ENCODE measurements around the gene NINL. TPM values are rescaled to one million over a fixed set of nuclear protein-coding genes. Genes with fewer than 3 reads are reported as not detected.

The NINL gene
- polyA plus RNA-seq, 1 of the 3 experiments (the other 2 are of a cell fraction) = 22.5 TPM

GRCh38 chr20:25514747-25515340 lies 70.5 kb downstream of the NINL start:
- peaks cover 43 to 58% of the 10 kb centered on the region in 2 experiments for H3K36me3 ChIP-seq (replicated peaks in 1 of 2; ENCODE audit: control insufficient read depth in 1 of 2, insufficient read depth in 2 of 2, low read length in 1 of 2)
- H3K27ac ChIP-seq (ENCODE audit: low read depth in 2 of 2, low read length in 1 of 2) = no peak overlapping the region
- no peak for DNase-seq
- ChIA-PET CTCF (no interaction called here), POLR2A (no interaction called here)
- H3K9ac ChIP-seq = no peak overlapping the region
- WGBS (ENCODE audit: low lambda C conversion rate) = 88% methylated on average over 2 of the region's 2 CpGs
- TF ChIP-seq REST (IDR thresholded peaks at IDR 0.05; ENCODE audit: low read depth, low read length) = no peak
- TF ChIP-seq CTCF (IDR thresholded peaks at IDR 0.05) = no peak
- no peak for TF ChIP-seq FOSL2 (IDR thresholded peaks at IDR 0.05; ENCODE audit: borderline replicate concordance, low read depth)
- TF ChIP-seq GATA2 (CRISPR knock-in tag; IDR thresholded peaks at IDR 0.05) = no peak
- no peak for TF ChIP-seq EP300 (IDR thresholded peaks at IDR 0.05; ENCODE audit: borderline replicate concordance in 1 of 2, low read depth in 1 of 2, low read length in 1 of 2)
- TF ChIP-seq RAD21 (IDR thresholded peaks at IDR 0.05; ENCODE audit: low read length) = no peak
- no peaks in the 10 kb centered on the region for H3K9me2 ChIP-seq
- no peaks in the 10 kb centered on the region for H3F3A ChIP-seq (replicated peaks; ENCODE audit: insufficient read depth)
- peaks cover 5% of the 10 kb centered on the region; the same call in 1 of the 2 replicates for H3K9me3 ChIP-seq
- no peaks in the 10 kb centered on the region for H3K27me3 ChIP-seq (ENCODE audit: insufficient read depth)
- H2AFZ ChIP-seq (ENCODE audit: low read depth) = no peak overlapping the region
- H3K4me2 ChIP-seq = no peak overlapping the region
- H3K4me1 ChIP-seq (ENCODE audit: control insufficient read depth in 1 of 2, insufficient read depth in 2 of 2, low read depth in 1 of 2, low read length in 1 of 2) = no peaks in the 10 kb centered on the region; a peak in 1 of 4 replicates
- no peak overlapping the region; a peak in 1 of 4 replicates for H3K4me3 ChIP-seq (ENCODE audit: low read depth in 2 of 2, low read length in 1 of 2)
- H3K79me2 ChIP-seq (ENCODE audit: insufficient read depth) = no peaks in the 10 kb centered on the region; the same call in 1 of the 2 replicates
- no peaks in the 10 kb centered on the region for H4K20me1 ChIP-seq (ENCODE audit: insufficient read depth)

- CTCF ChIA-PET = interaction anchor here (1.1 kb wide), 1 partner anchor 18 kb away, joined by 3 read pairs; no protein-coding TSS in a partner anchor
- no peak for TF ChIP-seq GATA2 (CRISPR knock-in tag; IDR thresholded peaks at IDR 0.05)
- TF ChIP-seq JUND (IDR thresholded peaks at IDR 0.05) = no peak
- no peak for TF ChIP-seq IRF3 (IDR thresholded peaks at IDR 0.05; ENCODE audit: low read depth, low read length)
- no peak for TF ChIP-seq TAF1 (IDR thresholded peaks at IDR 0.05; ENCODE audit: borderline replicate concordance, low read depth, low read length)
- TF ChIP-seq USF2 (IDR thresholded peaks at IDR 0.05; ENCODE audit: borderline replicate concordance, low read depth, low read length) = no peak
- no peak for TF ChIP-seq GABPA (IDR thresholded peaks at IDR 0.05; ENCODE audit: low read depth)
- TF ChIP-seq TEAD4 (IDR thresholded peaks at IDR 0.05; ENCODE audit: borderline replicate concordance, insufficient read depth) = no peak
- TF ChIP-seq TCF12 (IDR thresholded peaks at IDR 0.05) = no peak
- TF ChIP-seq USF1 (IDR thresholded peaks at IDR 0.05; ENCODE audit: borderline replicate concordance, low read depth) = no peak
- TF ChIP-seq FOXM1 (IDR thresholded peaks at IDR 0.05; ENCODE audit: low read depth) = no peak
- no peak for TF ChIP-seq RXRA (IDR thresholded peaks at IDR 0.05; ENCODE audit: borderline replicate concordance, low read depth)
- TF ChIP-seq YY1 (IDR thresholded peaks at IDR 0.05; ENCODE audit: low read depth) = no peak
- TF ChIP-seq SMC3 (IDR thresholded peaks at IDR 0.05; ENCODE audit: low read depth, low read length) = no peak
- no peak for TF ChIP-seq FOSL2 (IDR thresholded peaks at IDR 0.05; ENCODE audit: borderline replicate concordance, low read depth)
These were observed 71.1 kb downstream of the NINL start for GRCh38 chr20:25514195-25514594.

More at GRCh38 chr20:25514195-25514594, 71.1 kb downstream of the NINL start:
- no peak overlapping the region for H3K4me3 ChIP-seq (ENCODE audit: low read depth in 2 of 2, low read length in 1 of 2)
- POLR2A ChIA-PET = no interaction called here
- no peak overlapping the region for H3K27ac ChIP-seq (ENCODE audit: low read depth in 2 of 2, low read length in 1 of 2)
- 88% methylated on average over 2 of the region's 2 CpGs for WGBS (ENCODE audit: low lambda C conversion rate)
- H2AFZ ChIP-seq (ENCODE audit: low read depth) = no peak overlapping the region
- H3K79me2 ChIP-seq (ENCODE audit: insufficient read depth) = no peaks in the 10 kb centered on the region; the same call in 1 of the 2 replicates
- DNase-seq = no peak
- H3K4me1 ChIP-seq (ENCODE audit: control insufficient read depth in 1 of 2, insufficient read depth in 2 of 2, low read depth in 1 of 2, low read length in 1 of 2) = no peaks in the 10 kb centered on the region; a peak in 1 of 4 replicates
- H3K9me2 ChIP-seq = no peaks in the 10 kb centered on the region
- no peaks in the 10 kb centered on the region for H4K20me1 ChIP-seq (ENCODE audit: insufficient read depth)
- no peak overlapping the region for H3K4me2 ChIP-seq
- H3K27me3 ChIP-seq (ENCODE audit: insufficient read depth) = no peaks in the 10 kb centered on the region
- peaks cover 5% of the 10 kb centered on the region; the same call in 1 of the 2 replicates for H3K9me3 ChIP-seq
- no peak overlapping the region for H3K9ac ChIP-seq
- peaks cover 50 to 64% of the 10 kb centered on the region in 2 experiments for H3K36me3 ChIP-seq (replicated peaks in 1 of 2; ENCODE audit: control insufficient read depth in 1 of 2, insufficient read depth in 2 of 2, low read length in 1 of 2)
- no peaks in the 10 kb centered on the region for H3F3A ChIP-seq (replicated peaks; ENCODE audit: insufficient read depth)

Data from SK-N-SH (cell line).